GM18505 (cell line): ENCODE measurements around the gene GDPGP1.

Experiments
- ATAC-seq: cut with Tn5 transposase; IDR thresholded peaks from one replicate; pipeline ENCODE4 v1.9.1; 2021; ENCODE audit not compliant: unreplicated experiment
- POLR2A ChIP-seq: IDR thresholded peaks from 4 replicates; pipeline ENCODE4 v1.6.1; 2011; ENCODE audit warnings: borderline replicate concordance; ENCODE audit not compliant: insufficient read depth, insufficient read length; ENCODE audit errors: extremely low read depth

Gene GDPGP1

DNA sequence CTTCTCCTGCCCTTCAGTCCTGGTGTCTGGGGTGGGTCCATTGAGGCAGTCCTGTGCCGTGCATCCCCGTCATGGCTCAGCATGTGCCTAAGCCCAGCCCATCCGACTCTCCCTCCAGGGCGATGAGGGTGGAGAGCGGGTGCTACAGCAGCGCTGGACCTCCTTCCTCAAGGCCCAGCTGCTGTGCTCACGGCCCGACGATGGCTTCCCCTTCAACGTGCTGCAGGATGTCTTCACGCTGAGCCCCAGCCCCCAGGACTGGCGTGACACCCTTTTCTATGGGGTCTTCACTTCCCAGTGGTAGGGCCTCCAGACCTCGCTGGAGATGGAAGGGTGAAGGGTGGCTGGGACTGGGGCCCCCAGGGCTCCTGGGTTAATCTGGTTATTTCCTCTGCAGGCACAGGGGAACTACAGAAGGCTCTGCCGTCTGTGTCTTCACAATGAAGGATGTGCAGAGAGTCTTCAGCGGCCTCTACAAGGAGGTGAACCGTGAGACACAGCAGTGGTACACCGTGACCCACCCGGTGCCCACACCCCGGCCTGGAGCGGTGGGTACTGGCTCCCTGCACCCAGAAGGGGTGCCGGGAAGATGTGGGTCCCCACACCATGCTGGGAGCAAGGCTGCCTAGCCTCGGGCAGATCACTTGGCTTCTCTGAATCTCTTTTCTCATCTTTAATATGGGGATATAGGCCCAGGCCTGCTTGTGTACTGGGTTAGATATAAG lies 10.4 kb upstream of the GDPGP1 start:
- ATAC-seq = no peak
- no peak for TF ChIP-seq POLR2A

DNA sequence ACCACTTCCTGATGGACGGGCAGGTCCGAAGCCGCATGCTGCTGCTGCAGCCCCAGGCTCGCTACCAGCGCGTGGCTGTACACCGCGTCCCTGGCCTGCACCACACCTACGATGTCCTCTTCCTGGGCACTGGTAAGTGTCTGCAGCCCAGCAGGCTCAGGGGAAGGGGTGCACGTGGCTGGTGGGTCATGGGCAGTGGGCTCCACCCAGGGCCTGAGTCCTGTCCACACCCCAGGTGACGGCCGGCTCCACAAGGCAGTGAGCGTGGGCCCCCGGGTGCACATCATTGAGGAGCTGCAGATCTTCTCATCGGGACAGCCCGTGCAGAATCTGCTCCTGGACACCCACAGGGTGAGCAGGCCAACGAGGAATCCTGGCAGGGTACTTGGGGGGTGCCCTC lies 9.0 kb upstream of the GDPGP1 start:
- TF ChIP-seq POLR2A = no peak
- no peak for ATAC-seq

DNA sequence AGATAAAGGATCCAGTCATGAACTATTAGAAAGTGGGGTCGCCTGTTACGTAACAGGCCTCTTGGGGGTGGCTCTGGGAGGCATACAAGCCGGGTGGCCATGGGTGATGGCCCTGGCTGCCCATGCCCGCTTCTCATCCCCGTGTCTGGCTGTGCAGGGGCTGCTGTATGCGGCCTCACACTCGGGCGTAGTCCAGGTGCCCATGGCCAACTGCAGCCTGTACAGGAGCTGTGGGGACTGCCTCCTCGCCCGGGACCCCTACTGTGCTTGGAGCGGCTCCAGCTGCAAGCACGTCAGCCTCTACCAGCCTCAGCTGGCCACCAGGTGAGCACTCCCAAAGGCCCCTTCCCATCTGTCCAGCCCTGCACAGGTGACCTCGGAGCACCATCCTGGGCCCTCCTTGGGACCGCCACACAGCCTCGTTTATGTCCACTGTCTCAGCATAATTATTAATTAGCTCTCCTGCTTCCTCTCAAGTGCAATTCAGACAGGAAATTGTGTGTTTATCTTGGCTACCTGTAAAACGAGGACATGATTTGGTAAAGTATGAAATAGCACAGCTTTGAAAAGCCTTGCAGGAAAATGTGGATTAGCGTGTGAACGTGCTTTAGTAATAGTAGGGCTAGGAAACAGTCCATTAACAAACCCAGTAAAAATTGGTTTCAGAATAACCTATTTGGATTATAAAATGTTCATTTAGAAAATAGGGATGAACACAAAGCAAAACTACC lies 8.3 kb upstream of the GDPGP1 start:
- TF ChIP-seq POLR2A = no peak
- no peak for ATAC-seq

DNA sequence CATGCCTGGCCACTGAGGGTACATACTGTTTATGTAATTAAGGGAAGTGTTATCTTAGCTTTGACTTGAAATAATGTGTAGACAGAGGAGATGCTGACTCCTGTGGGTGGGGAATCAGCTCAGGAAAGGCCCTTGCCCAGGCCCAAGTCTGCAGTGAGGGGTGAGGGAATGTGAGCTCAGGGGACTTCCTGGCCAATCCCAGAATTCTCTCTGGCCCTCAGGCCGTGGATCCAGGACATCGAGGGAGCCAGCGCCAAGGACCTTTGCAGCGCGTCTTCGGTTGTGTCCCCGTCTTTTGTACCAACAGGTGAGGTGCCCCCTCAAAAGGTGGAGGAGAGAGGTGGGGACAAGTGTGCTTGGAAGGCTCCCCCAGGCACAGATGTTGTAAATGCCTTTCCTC lies 6.7 kb upstream of the GDPGP1 start:
- TF ChIP-seq POLR2A = no peak
- ATAC-seq = no peak

DNA sequence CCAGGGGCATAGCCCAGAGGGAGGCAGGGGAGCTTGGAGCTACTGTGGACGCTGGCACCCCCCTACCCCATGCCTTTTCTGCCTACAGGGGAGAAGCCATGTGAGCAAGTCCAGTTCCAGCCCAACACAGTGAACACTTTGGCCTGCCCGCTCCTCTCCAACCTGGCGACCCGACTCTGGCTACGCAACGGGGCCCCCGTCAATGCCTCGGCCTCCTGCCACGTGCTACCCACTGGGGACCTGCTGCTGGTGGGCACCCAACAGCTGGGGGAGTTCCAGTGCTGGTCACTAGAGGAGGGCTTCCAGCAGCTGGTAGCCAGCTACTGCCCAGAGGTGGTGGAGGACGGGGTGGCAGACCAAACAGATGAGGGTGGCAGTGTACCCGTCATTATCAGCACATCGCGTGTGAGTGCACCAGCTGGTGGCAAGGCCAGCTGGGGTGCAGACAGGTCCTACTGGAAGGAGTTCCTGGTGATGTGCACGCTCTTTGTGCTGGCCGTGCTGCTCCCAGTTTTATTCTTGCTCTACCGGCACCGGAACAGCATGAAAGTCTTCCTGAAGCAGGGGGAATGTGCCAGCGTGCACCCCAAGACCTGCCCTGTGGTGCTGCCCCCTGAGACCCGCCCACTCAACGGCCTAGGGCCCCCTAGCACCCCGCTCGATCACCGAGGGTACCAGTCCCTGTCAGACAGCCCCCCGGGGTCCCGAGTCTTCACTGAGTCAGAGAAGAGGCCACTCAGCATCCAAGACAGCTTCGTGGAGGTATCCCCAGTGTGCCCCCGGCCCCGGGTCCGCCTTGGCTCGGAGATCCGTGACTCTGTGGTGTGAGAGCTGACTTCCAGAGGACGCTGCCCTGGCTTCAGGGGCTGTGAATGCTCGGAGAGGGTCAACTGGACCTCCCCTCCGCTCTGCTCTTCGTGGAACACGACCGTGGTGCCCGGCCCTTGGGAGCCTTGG lies 5.9 kb upstream of the GDPGP1 start:
- TF ChIP-seq POLR2A = no peak
- ATAC-seq = no peak

DNA sequence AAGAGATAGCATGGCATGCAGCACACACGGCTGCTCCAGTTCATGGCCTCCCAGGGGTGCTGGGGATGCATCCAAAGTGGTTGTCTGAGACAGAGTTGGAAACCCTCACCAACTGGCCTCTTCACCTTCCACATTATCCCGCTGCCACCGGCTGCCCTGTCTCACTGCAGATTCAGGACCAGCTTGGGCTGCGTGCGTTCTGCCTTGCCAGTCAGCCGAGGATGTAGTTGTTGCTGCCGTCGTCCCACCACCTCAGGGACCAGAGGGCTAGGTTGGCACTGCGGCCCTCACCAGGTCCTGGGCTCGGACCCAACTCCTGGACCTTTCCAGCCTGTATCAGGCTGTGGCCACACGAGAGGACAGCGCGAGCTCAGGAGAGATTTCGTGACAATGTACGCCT lies 5.0 kb upstream of the GDPGP1 start:
- ATAC-seq = no peak
- TF ChIP-seq POLR2A = no peak

DNA sequence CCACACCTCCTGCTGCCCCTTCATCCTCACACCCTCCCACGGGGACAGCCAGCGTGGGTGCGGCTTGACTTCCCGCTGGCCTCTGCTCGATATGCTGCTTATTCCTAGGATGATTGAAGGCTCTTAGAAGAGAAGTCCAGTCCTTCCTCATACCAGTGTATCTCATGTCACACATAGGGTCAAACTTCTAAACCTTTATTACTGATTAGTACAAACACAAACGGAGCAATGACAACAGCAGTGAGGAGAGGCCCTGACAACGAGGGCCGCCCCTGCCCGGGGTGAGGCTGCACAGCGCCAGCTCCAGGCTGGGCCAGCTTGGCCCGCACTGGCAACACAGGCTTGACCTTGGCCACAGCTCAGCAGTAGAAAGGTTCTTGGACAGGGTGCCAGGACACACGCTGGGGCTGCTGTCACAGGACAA lies 3.9 kb upstream of the GDPGP1 start:
- no peak for ATAC-seq
- TF ChIP-seq POLR2A = no peak

DNA sequence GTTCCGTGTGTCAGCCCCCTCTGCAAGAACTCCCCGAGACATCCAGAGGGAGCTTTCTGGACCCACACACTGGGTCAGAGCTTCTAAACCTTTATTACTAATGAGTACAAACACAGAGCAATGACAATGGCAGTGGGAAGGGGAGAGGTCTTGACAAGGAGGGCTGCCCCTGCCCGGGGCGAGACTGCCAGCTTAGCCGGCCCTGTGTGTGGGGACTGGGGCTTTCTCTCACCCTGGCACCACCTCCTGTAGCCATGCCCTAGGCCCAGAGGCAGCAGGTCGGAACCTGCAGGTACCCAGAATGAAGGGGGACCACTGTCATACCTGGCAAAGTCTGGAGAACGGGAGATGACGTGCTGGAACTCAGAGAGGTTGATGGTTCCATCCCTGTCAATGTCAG lies 3.4 kb upstream of the GDPGP1 start:
- no peak for ATAC-seq
- TF ChIP-seq POLR2A = no peak

DNA sequence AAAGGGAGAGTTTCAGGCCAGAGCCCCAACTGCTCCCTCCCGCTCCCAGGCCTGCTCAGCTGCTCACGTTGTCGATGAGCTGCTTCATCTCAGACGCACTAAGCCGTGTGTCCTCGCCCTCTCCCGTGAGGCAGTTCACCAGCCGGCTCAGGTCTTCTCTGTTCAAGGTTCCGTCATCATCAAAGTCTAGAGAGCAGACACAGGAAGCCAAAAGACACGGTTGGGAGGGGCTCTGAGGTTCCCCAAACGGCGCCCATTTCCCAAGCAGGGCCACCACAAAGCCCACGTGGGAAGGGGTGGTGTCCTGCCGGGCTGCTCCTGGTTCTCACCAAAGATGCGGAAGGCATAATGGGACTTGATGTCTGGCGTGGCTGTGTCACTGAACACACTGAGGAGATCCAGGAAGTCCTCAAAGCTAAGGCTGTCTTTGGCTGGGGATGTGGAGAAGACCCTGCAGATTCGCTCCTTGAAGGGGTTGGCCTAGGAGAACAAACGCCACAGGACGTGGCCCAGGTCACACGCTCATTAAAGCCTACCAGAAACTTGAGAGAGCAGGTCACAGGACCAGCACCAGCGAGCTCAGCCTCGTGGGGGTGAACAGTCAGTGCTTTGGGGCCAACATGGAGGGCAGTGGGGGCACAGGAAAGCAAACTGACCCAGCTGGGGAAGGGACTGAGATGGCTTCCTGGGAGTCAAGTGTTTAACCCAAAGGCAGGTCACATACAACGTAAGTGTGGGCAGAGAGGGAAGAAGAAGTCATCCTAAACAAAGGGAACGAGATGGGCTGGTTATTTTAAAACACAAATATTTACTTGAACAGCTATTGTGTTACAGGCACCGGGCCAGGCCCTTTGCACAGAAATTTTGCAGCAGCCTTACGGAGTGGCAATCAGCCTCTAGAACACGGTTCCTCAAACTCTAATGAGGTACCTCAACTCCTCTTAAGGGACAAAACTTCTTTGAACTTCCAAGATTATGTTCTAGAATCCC lies 2.7 kb upstream of the GDPGP1 start:
- ATAC-seq = no peak

DNA sequence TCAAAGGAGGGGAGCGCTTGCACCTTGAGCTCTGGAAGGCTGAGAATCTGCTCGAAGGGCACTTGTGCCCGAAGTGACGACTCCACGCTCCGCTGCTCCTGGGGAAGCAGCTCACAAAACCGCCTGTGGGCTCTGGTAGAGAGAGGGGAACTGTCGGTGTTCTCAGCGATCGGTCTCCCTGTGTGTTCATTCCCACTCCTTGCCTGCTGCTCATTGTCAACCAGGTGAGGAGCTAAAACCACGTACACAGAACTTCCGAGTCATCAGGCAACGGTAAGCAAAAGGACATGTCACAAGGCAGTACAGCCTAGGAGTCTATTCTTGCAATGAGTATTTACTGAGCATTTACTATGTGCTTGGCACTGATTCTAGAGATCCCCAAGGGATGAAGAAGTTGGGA lies 1.8 kb upstream of the GDPGP1 start:
- no peak for TF ChIP-seq POLR2A
- no peak for ATAC-seq

More for the DNA sequence above, 2.7 kb upstream of the GDPGP1 start:
- no peak for TF ChIP-seq POLR2A

DNA sequence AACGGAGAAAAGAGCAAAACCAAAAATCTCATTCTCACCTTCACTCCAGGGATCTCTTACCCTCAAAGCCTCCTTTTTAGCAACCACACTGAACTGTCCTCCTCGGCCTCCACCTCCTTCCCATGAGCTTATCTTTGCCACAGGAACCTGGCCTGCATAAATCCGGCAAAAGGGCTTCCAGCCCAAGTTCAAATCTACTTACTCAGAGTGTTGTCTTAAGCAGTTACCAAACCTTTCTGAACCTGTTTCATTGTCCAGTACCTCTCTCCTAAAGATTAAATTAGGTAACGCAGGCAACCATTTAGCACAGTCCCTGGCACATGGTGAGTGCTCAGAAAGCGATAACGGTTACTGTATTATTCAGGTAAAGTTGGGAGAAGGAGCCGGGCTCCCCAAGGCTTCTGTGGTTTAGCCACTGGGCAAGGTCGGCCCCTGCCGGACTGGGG lies 1.0 kb upstream of the GDPGP1 start:
- no peak for ATAC-seq
- no peak for TF ChIP-seq POLR2A

DNA sequence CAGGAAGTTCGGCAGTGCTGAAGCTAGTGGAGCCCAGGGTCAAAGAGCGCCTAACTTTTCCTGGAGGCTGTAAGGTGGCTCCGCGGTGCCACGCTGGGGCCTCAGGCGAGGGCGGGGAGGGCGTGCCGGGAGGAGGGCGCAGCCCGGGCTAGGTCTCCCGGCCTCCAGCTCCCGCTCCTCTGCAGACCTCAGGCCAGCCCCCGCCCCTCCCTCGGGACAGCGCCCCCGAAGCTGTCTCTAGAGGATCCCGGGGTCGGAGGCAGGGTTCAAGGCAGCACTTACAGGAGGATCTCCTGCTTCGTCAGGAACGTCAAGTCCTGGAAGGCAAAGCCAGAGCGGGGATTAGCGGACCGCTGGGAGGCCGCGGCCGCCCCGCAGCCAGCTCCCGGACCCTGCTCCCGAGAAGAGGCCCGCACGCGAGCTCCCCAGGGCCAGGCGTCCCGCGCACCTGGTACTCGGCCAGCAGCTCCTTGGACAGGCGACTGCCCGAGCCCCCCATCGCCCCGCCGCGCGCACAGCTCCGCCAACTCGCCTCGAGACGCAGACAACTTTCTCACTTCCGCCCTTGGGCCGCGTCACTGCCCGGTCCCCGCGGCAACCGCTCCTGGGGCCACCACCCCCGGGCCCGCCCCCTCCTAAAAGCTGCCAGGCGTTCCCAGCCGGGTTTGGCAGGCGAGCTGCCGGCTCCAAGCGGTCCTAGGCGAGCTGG lies 468 bp upstream of the GDPGP1 start, which contains the start of gene CIB1:
Gene CIB1, minus strand, starts transcription at position 555 of the 709 bp plus-strand sequence. Its CDS starts 56 bp downstream, at position 499.
- ATAC-seq = peak; percentile 89
- peak; percentile 49 for TF ChIP-seq POLR2A

DNA sequence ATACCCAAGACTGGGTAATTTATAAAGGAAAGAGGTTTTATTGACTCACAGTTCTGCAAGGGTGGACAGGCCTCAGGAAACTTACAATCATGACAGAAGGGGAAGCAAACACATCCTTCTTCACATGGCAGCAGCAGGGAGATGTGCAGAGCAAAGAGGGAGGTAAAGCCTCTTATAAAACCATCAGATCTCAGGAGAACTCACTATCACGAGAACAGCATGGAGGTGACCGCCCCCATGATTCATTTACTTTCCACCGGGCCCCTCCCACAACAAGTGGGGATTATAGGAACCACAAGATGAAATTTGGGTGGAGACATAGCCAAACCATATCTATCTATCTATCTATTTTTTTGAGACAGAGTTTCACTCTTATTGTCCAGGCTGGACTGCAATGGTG lies 5.4 kb downstream of the GDPGP1 start:
- TF ChIP-seq POLR2A = no peak
- no peak for ATAC-seq
